HT1080 (cell line): ENCODE results near the gene FAM219A. TPM values are rescaled to one million over a fixed set of nuclear protein-coding genes. Genes with fewer than 3 reads are reported as not detected.
"Not testable (repeated sequence)": the region's sequence is repeated elsewhere in the genome, so short reads cannot be mapped to it uniquely, and the experiment has no call there.

Experiments used
- DNase-seq: peaks from one replicate; pipeline ENCODE4 v3.0.0-alpha.2; 2015; ENCODE audit warnings: low read depth
- small RNA-seq: library from RNA; depleted of rRNA; stranded (forward); fragments of <200 nt; gene quantifications from one replicate; pipeline ENCODE3, GENCODE V24; 2014
- total RNA-seq: library from RNA; depleted of rRNA; stranded (reverse); fragments of >200 nt; shearing (Covaris generic); gene quantifications from 2 replicates; pipeline ENCODE4 v1.2.3, GENCODE V29; 2014; rRNA removed

FAM219A gene
- total RNA-seq, 1 experiment from 2014 or later = 13.5 TPM

GRCh38 chr9:34352957-34353356, 105.4 kb downstream of the FAM219A start:
- not testable (repeated sequence) for DNase-seq

GRCh38 chr9:34352122-34352652, 106.2 kb downstream of the FAM219A start:
- DNase-seq = not testable (repeated sequence)

GRCh38 chr9:34349324-34349723, 109.0 kb downstream of the FAM219A start:
- no peak for DNase-seq

Small RNA genes within 50 kb of the gene (small RNA-seq; reads per million reads assigned to genes)
- gene RF00019 (not detected), gene RN7SKP24 (not detected)

Other genes starting within 250 kb of the FAM219A start
- 5.8 and 8.3 TPM in 2 replicates for gene KIF24, start 129.3 kb downstream of the FAM219A start, total RNA-seq
- 14.1 and 23.5 TPM in 2 replicates for gene NUDT2, start 129.0 kb downstream of the FAM219A start, total RNA-seq
- gene MYORG, start 81.7 kb downstream of the FAM219A start, total RNA-seq = 3.1 and 3.5 TPM in 2 replicates
- not detected in 2 replicates for gene DNAI1, start 235 bp upstream of the FAM219A start, total RNA-seq
- 5.0 TPM in 2 replicates for gene ENHO, start 64.4 kb upstream of the FAM219A start, total RNA-seq
- not detected in 2 replicates for gene CNTFR, start 131.2 kb upstream of the FAM219A start, total RNA-seq
- gene RPP25L, start 153.5 kb upstream of the FAM219A start, total RNA-seq = 30.3 and 43.1 TPM in 2 replicates
- 104 and 105 TPM in 2 replicates for gene DCTN3, start 161.9 kb upstream of the FAM219A start, total RNA-seq
- not detected in 2 replicates for gene ARID3C, start 170.5 kb upstream of the FAM219A start, total RNA-seq
- gene SIGMAR1, start 179.2 kb upstream of the FAM219A start, total RNA-seq = 142 and 178 TPM in 2 replicates
- gene GALT, start 188.1 kb upstream of the FAM219A start, total RNA-seq = 11.2 and 15.0 TPM in 2 replicates
- gene IL11RA, start 193.6 kb upstream of the FAM219A start, total RNA-seq = 4.8 and 6.2 TPM in 2 replicates
- gene CCL27, start 204.1 kb upstream of the FAM219A start, total RNA-seq = 0.26 TPM in 1 of 2 replicates, not detected in the other
- not detected in 2 replicates for gene CCL19, start 232.7 kb upstream of the FAM219A start, total RNA-seq